Endothelial cell of umbilical vein (primary cell): ENCODE measurements around the gene ZNF385B.

Experiments
- EZH2 ChIP-seq: IDR thresholded peaks from 2 replicates; pipeline ENCODE4 v1.6.1; 2012; ENCODE audit warnings: borderline replicate concordance, low read depth, mild to moderate bottlenecking, moderate library complexity, low read length, inconsistent platforms; ENCODE audit not compliant: severe bottlenecking
- JUN ChIP-seq: IDR thresholded peaks from 2 replicates; pipeline ENCODE4 v1.6.1; 2011; ENCODE audit warnings: borderline replicate concordance, low read depth; ENCODE audit not compliant: insufficient read length, insufficient read depth

- TF ChIP-seq EZH2: no peak
- no peak for TF ChIP-seq JUN
Observed at GRCh38 chr2:179768765-179769164, 92.6 kb downstream of the ZNF385B start.
